B cell (primary cell): ENCODE data around the gene TBX21.

Source experiments
- EZH2 ChIP-seq: IDR thresholded peaks from 2 replicates; pipeline ENCODE4 v1.6.1; 2012; ENCODE audit warnings: borderline replicate concordance, low read depth, mild to moderate bottlenecking, moderate library complexity, low read length; ENCODE audit not compliant: insufficient read depth, poor library complexity, severe bottlenecking
- TF ChIP-seq, protein P1 (sequence below): fragments of 200-600 bp; IDR thresholded peaks from one replicate; pipeline ENCODE4 v1.8.0; 2022; ENCODE audit warnings: antibody characterized with exemption, mild to moderate bottlenecking

DNA sequence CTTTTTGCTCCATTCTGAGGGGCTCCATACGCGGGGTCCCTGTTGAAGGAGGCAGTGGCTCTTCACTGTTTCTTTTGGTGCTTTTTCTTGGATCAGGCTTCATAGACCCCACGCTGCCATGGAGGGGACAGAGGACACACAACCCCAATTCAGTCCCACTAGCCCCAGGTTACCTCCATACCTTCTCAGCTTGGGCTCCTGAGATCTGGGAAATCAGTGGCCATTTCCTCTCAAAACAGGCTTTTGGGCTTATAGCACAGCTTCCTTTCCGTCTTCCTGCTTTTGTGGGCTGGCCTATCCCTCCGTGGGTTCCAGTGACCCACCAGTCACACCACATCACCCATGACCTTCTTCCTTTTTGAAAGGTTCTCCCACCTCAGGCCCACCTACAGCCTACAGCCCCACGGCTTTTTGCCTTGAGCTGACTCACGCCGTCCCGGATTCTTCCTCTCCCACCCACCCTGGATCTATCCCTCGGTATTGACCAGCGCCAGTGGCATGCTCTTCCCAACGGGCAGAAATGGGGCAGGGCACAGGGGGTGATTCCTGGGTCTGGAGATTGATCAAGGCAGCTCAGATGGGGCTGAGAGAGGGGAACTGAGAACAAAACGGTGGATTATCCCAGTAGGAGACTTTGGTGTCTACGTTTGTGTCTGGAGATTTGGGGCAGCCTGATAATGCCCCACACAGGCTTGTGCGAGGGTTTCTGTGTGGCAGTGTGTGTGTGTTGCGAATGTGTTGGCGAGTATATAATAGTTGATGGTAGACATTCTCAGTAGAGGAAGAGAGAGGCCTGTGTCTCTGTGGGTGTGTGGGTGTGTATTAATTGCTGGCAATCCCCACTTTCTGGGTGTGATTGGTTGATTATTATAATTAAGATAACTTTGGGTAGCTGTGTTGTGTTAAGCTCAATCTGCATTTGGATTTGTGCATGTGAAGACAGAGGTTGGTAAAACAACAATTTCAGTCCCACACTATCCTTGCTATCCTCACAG lies 3.8 kb downstream of the TBX21 start:
- TF ChIP-seq, protein P1, sequence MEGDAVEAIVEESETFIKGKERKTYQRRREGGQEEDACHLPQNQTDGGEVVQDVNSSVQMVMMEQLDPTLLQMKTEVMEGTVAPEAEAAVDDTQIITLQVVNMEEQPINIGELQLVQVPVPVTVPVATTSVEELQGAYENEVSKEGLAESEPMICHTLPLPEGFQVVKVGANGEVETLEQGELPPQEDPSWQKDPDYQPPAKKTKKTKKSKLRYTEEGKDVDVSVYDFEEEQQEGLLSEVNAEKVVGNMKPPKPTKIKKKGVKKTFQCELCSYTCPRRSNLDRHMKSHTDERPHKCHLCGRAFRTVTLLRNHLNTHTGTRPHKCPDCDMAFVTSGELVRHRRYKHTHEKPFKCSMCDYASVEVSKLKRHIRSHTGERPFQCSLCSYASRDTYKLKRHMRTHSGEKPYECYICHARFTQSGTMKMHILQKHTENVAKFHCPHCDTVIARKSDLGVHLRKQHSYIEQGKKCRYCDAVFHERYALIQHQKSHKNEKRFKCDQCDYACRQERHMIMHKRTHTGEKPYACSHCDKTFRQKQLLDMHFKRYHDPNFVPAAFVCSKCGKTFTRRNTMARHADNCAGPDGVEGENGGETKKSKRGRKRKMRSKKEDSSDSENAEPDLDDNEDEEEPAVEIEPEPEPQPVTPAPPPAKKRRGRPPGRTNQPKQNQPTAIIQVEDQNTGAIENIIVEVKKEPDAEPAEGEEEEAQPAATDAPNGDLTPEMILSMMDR: no peak
- no peak for TF ChIP-seq EZH2
